ENCODE data around the gene GPR148. TPM values are rescaled to one million over a fixed set of nuclear protein-coding genes. Genes with fewer than 3 reads are reported as not detected.

Gene GPR148
- total and polyA plus RNA-seq, 4 donors, result not detected

- H3K4me3 ChIP-seq, result no peak overlapping the region
- no peaks in the 10 kb centered on the region for H3K36me3 ChIP-seq (ENCODE audit: control insufficient read depth in 4 of 4, insufficient read depth in 4 of 4, low read length in 4 of 4)
- TF ChIP-seq, protein P1, sequence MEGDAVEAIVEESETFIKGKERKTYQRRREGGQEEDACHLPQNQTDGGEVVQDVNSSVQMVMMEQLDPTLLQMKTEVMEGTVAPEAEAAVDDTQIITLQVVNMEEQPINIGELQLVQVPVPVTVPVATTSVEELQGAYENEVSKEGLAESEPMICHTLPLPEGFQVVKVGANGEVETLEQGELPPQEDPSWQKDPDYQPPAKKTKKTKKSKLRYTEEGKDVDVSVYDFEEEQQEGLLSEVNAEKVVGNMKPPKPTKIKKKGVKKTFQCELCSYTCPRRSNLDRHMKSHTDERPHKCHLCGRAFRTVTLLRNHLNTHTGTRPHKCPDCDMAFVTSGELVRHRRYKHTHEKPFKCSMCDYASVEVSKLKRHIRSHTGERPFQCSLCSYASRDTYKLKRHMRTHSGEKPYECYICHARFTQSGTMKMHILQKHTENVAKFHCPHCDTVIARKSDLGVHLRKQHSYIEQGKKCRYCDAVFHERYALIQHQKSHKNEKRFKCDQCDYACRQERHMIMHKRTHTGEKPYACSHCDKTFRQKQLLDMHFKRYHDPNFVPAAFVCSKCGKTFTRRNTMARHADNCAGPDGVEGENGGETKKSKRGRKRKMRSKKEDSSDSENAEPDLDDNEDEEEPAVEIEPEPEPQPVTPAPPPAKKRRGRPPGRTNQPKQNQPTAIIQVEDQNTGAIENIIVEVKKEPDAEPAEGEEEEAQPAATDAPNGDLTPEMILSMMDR (IDR thresholded peaks at IDR 0.05; ENCODE audit: control extremely low read depth, extremely low read depth), result no peak
- H3K9ac ChIP-seq (ENCODE audit: insufficient read depth in 1 of 2, low read length in 2 of 2), result no peak overlapping the region
- no peak for ATAC-seq (ENCODE audit: insufficient read depth, low FRiP score)
- peaks cover 0 to 2% (median under 1%) of the 10 kb centered on the region in 3 donors for H3K27me3 ChIP-seq (ENCODE audit: control insufficient read depth in 3 of 3, insufficient read depth in 3 of 3, low read length in 2 of 3)
- no peak for DNase-seq
- 64 to 67% methylated on average over 7 of the region's 7 CpGs for WGBS, 2 donors
- no peak overlapping the region for H3K27ac ChIP-seq (ENCODE audit: low read depth in 1 of 2, low read length in 1 of 2)
- no peaks in the 10 kb centered on the region for H3K4me1 ChIP-seq (ENCODE audit: control insufficient read depth in 5 of 5, insufficient read depth in 5 of 5, low read length in 5 of 5)
- H3K9me3 ChIP-seq (ENCODE audit: control insufficient read depth in 4 of 4, insufficient read depth in 3 of 4, low read length in 3 of 4), result peaks cover 0 to 4% (median 0%) of the 10 kb centered on the region in 4 donors
Measured at GRCh38 chr2:130767408-130767775, 38.5 kb downstream of the GPR148 start.

DNA sequence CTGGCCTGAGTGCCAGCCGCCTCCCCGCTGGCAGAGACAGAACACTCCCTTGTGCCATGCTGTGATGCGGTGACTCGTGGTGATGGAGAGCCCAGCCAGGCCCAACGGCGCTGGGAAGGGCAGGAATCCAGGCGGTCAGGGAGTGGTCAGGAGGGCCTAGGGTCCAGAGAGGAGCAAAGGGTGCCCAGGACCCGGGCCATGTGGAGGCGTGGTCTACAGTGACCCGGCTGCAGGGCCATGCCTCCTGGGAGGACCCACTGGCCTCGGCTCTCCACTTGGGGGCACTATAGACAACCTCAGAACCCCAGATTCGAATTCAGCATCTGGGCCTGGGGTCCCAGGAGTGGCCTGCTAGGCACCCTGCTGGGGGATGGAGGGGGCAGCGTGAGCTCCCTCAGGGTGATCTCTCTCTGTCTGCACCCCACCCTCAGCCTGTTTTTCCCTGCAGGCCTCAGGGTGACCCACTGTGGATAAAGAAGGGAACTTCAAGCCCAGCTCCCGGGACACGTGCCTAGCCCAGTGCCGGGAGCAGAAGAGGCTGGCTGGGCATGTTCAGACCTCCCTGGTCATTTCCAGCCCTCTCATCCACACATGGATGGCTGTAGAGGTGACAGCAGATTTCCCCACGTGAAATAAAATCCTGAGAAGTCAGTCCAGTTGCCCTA is 39.5 kb downstream of the GPR148 start:
- Histone ChIP-seq H3K27me3 (ENCODE audit: control insufficient read depth in 3 of 3, insufficient read depth in 3 of 3, low read length in 2 of 3) (peaks cover 0 to 3% (median 2%) of the 10 kb centered on the region in 3 donors), H3K4me1 (ENCODE audit: control insufficient read depth in 5 of 5, insufficient read depth in 5 of 5, low read length in 5 of 5) (no peaks in the 10 kb centered on the region), H3K27ac (ENCODE audit: low read depth in 1 of 2, low read length in 1 of 2) (no peak overlapping the region), H3K36me3 (ENCODE audit: control insufficient read depth in 4 of 4, insufficient read depth in 4 of 4, low read length in 4 of 4) (no peaks in the 10 kb centered on the region), H3K4me3 (no peak overlapping the region), H3K9me3 (ENCODE audit: control insufficient read depth in 4 of 4, insufficient read depth in 3 of 4, low read length in 3 of 4) (peaks cover 0 to 4% (median 0%) of the 10 kb centered on the region in 4 donors), H3K9ac (ENCODE audit: insufficient read depth in 1 of 2, low read length in 2 of 2) (no peak overlapping the region)
- TF ChIP-seq, protein P1 (IDR thresholded peaks at IDR 0.05; ENCODE audit: control extremely low read depth, extremely low read depth), result no peak
- ATAC-seq (ENCODE audit: insufficient read depth, low FRiP score), result no peak
- WGBS, 2 donors, result 82 to 87% methylated on average over 15 to 17 of the region's 17 CpGs
- no peak for DNase-seq

DNA sequence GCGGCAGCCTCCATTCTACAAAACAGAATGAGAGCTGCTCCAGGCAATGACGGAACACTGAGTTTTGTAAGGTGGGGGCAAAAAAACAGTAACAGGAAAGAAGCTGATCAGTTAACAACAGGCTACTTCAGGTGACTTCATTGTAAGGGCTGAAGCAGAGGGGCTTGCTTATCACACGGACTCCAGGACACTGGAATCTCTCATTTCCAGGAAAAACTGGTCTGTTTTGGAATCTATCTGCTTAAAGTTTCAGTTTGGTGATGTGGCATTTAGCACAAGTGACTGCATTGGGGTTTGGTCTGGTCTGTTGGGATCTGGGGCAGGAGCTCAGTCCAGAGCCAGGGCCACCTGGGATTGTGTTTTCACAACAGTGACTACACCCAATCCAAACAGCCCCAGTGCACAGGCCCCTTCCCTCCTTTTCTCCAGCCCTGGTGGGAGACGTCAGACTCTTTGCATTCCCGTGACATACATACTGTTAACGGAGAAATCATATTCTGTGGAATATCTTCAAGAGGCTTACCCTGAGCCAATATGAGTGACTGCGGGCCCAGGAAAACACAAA is 40.6 kb downstream of the GPR148 start:
- Histone ChIP-seq H3K4me3 (no peak overlapping the region), H3K36me3 (ENCODE audit: control insufficient read depth in 4 of 4, insufficient read depth in 4 of 4, low read length in 4 of 4) (no peaks in the 10 kb centered on the region), H3K9ac (ENCODE audit: insufficient read depth in 1 of 2, low read length in 2 of 2) (no peak overlapping the region), H3K9me3 (ENCODE audit: control insufficient read depth in 4 of 4, insufficient read depth in 3 of 4, low read length in 3 of 4) (peaks cover 0 to 4% (median 0%) of the 10 kb centered on the region in 4 donors), H3K27me3 (ENCODE audit: control insufficient read depth in 3 of 3, insufficient read depth in 3 of 3, low read length in 2 of 3) (peaks cover 0 to 3% (median 2%) of the 10 kb centered on the region in 3 donors), H3K4me1 (ENCODE audit: control insufficient read depth in 5 of 5, insufficient read depth in 5 of 5, low read length in 5 of 5) (no peaks in the 10 kb centered on the region), H3K27ac (ENCODE audit: low read depth in 1 of 2, low read length in 1 of 2) (no peak overlapping the region)
- no peak for ATAC-seq (ENCODE audit: insufficient read depth, low FRiP score)
- 72 to 73% methylated on average over 7 of the region's 7 CpGs for WGBS, 2 donors
- DNase-seq, result no peak
- TF ChIP-seq, protein P1 (IDR thresholded peaks at IDR 0.05; ENCODE audit: control extremely low read depth, extremely low read depth), result no peak
